Calu3 (cell line): ENCODE data around the gene CGB2. TPM values are rescaled to one million over a fixed set of nuclear protein-coding genes. Genes with fewer than 3 reads are reported as not detected.
"Not testable (repeated sequence)": the region's sequence is repeated elsewhere in the genome, so short reads cannot be mapped to it uniquely, and the experiment has no call there.

ENCODE experiments used
- BruUV-seq: library from RNA; stranded (reverse); fragments of 400-500 nt; replicated peaks from 2 replicates; lab custom pipeline; 2021; lab: Mats Ljungman, UMichigan
- CTCF ChIA-PET: fragments of 300-600 bp; sonication (Branson Sonifier 250); formaldehyde crosslinking; loops from one replicate; lab custom pipeline; 2022; ENCODE audit warnings: antibody characterized with exemption; lab: Charles Lee
- DNase-seq: peaks from one replicate; pipeline ENCODE4 v3.0.0; 2022
- H3K27ac Mint-ChIP-seq: one replicate; pipeline ENCODE4 v1.8.0; 2022; ENCODE audit warnings: mixed read lengths; ENCODE audit not compliant: unreplicated experiment
- H3K27me3 Mint-ChIP-seq: one replicate; pipeline ENCODE4 v1.8.0; 2022; ENCODE audit warnings: mixed read lengths; ENCODE audit not compliant: unreplicated experiment
- H3K36me3 Mint-ChIP-seq: one replicate; pipeline ENCODE4 v1.8.0; 2022; ENCODE audit warnings: mild to moderate bottlenecking, moderate library complexity, mixed read lengths; ENCODE audit not compliant: insufficient read depth, unreplicated experiment
- H3K4me1 Mint-ChIP-seq: one replicate; pipeline ENCODE4 v1.8.0; 2022; ENCODE audit warnings: mild to moderate bottlenecking, low read depth, mixed read lengths; ENCODE audit not compliant: unreplicated experiment
- H3K4me3 Mint-ChIP-seq: one replicate; pipeline ENCODE4 v1.8.0; 2022; ENCODE audit warnings: mild to moderate bottlenecking, low read depth, moderate library complexity, mixed read lengths; ENCODE audit not compliant: unreplicated experiment
- H3K9me3 Mint-ChIP-seq: one replicate; pipeline ENCODE4 v1.8.0; 2022; ENCODE audit warnings: low read depth, mixed read lengths; ENCODE audit not compliant: unreplicated experiment
- intact Hi-C: fragments of 100-400 bp; cut with micrococcal nuclease; formaldehyde crosslinking; loops from one replicate; pipeline ENCODE4 v1.10.0; 2022; ENCODE audit not compliant: unreplicated experiment
- total RNA-seq: library from RNA; stranded (reverse); gene quantifications from 2 replicates; pipeline ENCODE4 v1.2.3, GENCODE V29; 2022
- TF ChIP-seq, protein P1 (sequence below): fragments of 200-600 bp; IDR thresholded peaks from one replicate; pipeline ENCODE4 v1.8.0; 2022; ENCODE audit warnings: antibody characterized with exemption; ENCODE audit not compliant: unreplicated experiment

Gene CGB2
- total RNA-seq, 1 experiment from 2014 or later = 0.52 TPM

DNA sequence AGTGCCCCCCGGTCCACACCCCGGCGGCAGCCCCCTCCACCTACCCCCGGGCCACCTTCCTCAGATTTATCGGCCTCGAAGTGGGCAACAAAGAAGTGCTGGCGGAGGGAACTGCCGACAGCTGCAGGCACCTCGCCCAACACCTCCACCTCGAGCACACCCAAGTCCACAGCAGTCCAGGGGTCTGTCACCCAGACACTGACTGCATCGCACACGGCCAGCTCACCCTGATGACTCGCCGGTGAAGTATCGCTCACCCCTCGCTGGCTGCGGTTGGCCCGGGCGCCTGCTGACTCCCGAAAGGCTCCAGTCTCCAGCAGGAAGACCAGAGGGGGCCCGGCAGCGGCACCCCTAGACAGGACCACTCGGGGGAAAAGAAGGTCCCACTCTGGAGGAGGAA, 6.1 kb upstream of the CGB2 start:
- BruUV-seq, DNase-seq, H3K4me3 Mint-ChIP-seq, H3K9me3 Mint-ChIP-seq, H3K36me3 Mint-ChIP-seq, intact Hi-C loops, CTCF ChIA-PET, H3K27ac Mint-ChIP-seq: not testable (repeated sequence)
- Mint-ChIP-seq H3K4me1 (peaks cover 12% of the 10 kb centered on the region), H3K27me3 (peaks cover 30% of the 10 kb centered on the region)

DNA sequence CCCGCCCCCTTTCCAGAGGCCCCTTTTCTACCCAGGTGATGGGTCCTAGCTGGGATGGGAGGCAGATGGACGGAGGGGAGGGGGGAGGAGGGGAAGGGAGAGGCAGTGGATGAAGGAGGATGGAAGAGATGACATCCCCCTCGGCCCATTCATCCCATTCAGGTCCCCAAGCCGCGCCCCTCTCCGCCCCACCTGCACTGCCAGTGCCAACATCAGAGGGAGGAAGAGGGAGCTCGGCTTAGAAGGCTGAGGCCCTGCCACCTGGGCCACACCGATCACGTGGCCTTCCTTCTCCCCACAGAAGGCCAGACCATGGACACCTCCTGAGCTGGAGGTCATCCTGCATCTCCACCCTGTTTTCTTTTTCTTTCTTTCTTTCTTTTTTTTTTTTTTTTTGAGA, 3.0 kb upstream of the CGB2 start:
- intact Hi-C loops, H3K27ac Mint-ChIP-seq, CTCF ChIA-PET, H3K9me3 Mint-ChIP-seq, H3K4me1 Mint-ChIP-seq, H3K36me3 Mint-ChIP-seq, DNase-seq, BruUV-seq, H3K4me3 Mint-ChIP-seq: not testable (repeated sequence)
- H3K27me3 Mint-ChIP-seq = peaks cover 19% of the 10 kb centered on the region

DNA sequence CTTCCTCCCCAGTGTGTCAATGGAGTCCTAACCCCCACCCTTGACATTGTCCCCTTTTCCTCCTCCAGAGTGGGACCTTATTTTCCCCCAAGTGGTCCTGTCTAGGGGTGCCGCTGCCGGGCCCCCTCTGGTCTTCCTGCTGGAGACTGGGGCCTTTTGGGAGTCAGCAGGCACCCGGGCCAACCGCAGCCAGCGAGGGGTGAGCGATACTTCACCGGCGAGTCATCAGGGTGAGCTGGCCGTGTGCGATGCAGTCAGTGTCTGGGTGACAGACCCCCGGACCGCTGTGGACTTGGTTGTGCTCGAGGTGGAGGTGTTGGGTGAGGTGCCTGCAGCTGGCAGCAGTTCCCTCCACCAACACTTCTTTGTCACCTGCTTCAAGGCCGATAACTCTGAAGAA, 1.9 kb upstream of the CGB2 start:
- BruUV-seq, intact Hi-C loops, H3K36me3 Mint-ChIP-seq, H3K4me3 Mint-ChIP-seq, CTCF ChIA-PET, H3K4me1 Mint-ChIP-seq, DNase-seq, H3K9me3 Mint-ChIP-seq, H3K27ac Mint-ChIP-seq: not testable (repeated sequence)
- H3K27me3 Mint-ChIP-seq = peaks cover 19% of the 10 kb centered on the region

DNA sequence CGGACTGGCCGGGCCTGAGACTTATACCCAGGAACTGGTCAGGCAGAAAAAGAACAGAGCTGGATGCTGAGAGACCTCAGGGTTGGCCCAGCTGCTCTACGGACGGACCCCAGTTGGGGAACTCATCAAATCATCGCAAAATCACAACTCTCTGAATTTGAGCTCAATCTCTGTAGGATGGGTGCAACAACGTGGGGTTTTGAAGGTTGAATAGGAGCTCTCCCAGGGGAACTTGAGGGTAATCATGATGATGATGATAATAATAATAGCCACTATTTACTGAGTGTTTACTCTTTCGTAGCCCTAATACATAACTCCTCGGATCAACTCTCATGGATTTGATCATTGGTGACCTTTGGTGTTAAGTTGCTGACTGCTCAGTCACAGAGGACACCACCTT, 1.4 kb upstream of the CGB2 start:
- H3K4me1 Mint-ChIP-seq, H3K27ac Mint-ChIP-seq, H3K4me3 Mint-ChIP-seq, CTCF ChIA-PET, H3K9me3 Mint-ChIP-seq, intact Hi-C loops, DNase-seq, BruUV-seq: not testable (repeated sequence)
- Mint-ChIP-seq H3K27me3 (peaks cover 18% of the 10 kb centered on the region), H3K36me3 (peaks cover 11% of the 10 kb centered on the region)

DNA sequence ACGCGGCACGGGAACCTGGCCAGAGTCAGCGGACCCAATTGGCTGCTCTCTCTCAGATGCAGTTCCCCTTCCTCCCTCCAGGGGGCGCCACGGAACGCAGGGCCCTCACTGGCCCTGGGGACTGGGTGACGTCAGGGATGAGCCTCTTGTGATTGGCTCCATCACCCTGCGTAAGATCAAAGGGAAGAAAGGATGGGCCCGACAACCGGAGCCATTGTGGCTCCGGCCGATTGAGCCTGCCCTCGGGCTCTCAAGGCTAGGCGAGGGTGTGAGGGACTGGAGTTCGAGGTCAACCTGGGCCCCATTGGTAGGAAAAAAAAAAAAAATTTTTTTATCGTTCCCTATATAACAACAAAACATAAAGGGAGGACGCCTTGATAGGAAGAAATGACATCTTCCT, 5.1 kb downstream of the CGB2 start, which contains the start of gene CGB1:
TSS of gene CGB1 (minus strand) at position 81 of the 400 bp plus-strand sequence. CDS start 184 bp downstream, outside the sequence.
- BruUV-seq, H3K27me3 Mint-ChIP-seq, DNase-seq, CTCF ChIA-PET, intact Hi-C loops, H3K27ac Mint-ChIP-seq, H3K9me3 Mint-ChIP-seq, H3K4me3 Mint-ChIP-seq: not testable (repeated sequence)
- H3K4me1 Mint-ChIP-seq = peaks cover 15% of the 10 kb centered on the region
- TF ChIP-seq, protein P1, sequence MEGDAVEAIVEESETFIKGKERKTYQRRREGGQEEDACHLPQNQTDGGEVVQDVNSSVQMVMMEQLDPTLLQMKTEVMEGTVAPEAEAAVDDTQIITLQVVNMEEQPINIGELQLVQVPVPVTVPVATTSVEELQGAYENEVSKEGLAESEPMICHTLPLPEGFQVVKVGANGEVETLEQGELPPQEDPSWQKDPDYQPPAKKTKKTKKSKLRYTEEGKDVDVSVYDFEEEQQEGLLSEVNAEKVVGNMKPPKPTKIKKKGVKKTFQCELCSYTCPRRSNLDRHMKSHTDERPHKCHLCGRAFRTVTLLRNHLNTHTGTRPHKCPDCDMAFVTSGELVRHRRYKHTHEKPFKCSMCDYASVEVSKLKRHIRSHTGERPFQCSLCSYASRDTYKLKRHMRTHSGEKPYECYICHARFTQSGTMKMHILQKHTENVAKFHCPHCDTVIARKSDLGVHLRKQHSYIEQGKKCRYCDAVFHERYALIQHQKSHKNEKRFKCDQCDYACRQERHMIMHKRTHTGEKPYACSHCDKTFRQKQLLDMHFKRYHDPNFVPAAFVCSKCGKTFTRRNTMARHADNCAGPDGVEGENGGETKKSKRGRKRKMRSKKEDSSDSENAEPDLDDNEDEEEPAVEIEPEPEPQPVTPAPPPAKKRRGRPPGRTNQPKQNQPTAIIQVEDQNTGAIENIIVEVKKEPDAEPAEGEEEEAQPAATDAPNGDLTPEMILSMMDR = peak; percentile 86
- H3K36me3 Mint-ChIP-seq = peaks cover 22% of the 10 kb centered on the region

DNA sequence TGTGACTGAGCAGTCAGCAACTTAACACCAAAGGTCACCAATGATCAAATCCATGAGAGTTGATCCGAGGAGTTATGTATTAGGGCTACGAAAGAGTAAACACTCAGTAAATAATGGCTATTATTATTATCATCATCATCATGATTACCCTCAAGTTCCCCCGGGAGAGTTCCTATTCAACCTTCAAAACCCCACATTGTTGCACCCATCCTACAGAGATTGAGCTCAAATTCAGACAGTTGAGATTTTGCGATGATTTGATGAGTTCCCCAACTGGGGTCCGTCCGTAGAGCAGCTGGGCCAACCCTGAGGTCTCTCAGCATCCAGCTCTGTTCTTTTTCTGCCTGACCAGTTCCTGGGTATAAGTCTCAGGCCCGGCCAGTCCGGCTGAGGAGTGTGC, 6.4 kb downstream of the CGB2 start:
- DNase-seq, H3K9me3 Mint-ChIP-seq, H3K27me3 Mint-ChIP-seq, intact Hi-C loops: not testable (repeated sequence)
- BruUV-seq = TSS peak; percentile 97
- Mint-ChIP-seq H3K27ac (peak overlapping the region; percentile 63), H3K4me1 (peaks cover 28% of the 10 kb centered on the region), H3K4me3 (peak overlapping the region; percentile 18), H3K36me3 (peaks cover 27% of the 10 kb centered on the region)
- CTCF ChIA-PET = interaction anchor here (0.9 kb wide), 1 partner anchor 18 kb away, joined by 3 read pairs; no protein-coding TSS in a partner anchor

DNA sequence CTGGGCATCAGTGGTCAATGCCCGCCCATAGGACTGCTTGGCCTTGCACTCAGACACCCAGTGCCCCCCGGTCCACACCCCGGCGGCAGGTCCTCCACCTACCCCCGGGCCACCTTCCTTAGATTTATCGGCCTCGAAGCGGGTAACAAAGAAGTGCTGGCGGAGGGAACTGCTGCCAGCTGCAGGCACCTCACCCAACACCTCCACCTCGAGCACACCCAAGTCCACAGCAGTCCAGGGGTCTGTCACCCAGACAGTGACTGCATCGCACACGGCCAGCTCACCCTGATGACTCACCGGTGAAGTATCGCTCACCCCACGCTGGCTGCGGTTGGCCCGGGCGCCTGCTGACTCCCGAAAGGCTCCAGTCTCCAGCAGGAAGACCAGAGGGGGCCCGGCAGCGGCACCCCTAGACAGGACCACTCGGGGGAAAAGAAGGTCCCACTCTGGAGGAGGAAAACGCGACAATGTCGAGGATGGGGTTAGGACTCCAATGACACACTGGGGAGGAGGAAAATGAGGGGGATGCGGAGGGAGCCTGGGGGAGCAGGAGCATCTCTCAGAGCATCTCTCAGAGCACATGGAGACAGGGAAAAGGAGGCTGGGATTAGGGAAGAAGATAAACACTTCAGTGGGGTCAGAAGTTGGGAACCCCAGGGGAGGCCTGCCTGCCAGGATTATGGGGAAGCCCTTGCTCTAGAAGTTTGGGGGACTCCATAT, 7.0 kb downstream of the CGB2 start:
- peak overlapping the region; percentile 63 for H3K27ac Mint-ChIP-seq
- CTCF ChIA-PET = interaction anchor here (0.6 to 0.9 kb wide), 2 partner anchors 18 to 847 kb away, joined by 3 read pairs; no protein-coding TSS in a partner anchor
- H3K27me3 Mint-ChIP-seq, intact Hi-C loops, H3K9me3 Mint-ChIP-seq, BruUV-seq: not testable (repeated sequence)
- peak; percentile 89 for DNase-seq
- peaks cover 27% of the 10 kb centered on the region for H3K36me3 Mint-ChIP-seq
- peaks cover 31% of the 10 kb centered on the region for H3K4me1 Mint-ChIP-seq
- H3K4me3 Mint-ChIP-seq = peak overlapping the region; percentile 18

DNA sequence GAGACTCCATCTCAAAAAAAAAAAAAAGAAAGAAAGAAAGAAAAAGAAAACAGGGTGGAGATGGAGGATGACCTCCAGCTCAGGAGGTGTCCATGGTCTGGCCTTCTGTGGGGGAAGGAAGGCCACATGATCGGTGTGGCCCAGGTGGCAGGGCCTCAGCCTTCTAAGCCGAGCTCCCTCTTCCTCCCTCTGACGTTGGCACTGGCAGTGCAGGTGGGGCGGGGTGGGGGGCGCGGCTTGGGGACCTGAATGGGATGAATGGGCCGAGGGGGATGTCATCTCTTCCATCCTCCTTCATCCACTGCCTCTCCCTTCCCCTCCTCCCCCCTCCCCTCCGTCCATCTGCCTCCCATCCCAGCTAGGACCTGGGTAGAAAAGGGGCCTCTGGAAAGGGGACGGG, 8.0 kb downstream of the CGB2 start:
- intact Hi-C loops, DNase-seq, H3K27ac Mint-ChIP-seq, H3K9me3 Mint-ChIP-seq, H3K4me3 Mint-ChIP-seq, BruUV-seq, H3K27me3 Mint-ChIP-seq: not testable (repeated sequence)
- Mint-ChIP-seq H3K36me3 (peaks cover 27% of the 10 kb centered on the region), H3K4me1 (peaks cover 31% of the 10 kb centered on the region)
- CTCF ChIA-PET = interaction anchor here (0.6 to 0.9 kb wide), 2 partner anchors 17 to 848 kb away, joined by 3 to 4 read pairs; no protein-coding TSS in a partner anchor
